Esophagus muscularis mucosa (tissue), 4 donors: ENCODE data around the gene MARK3. TPM values are rescaled to one million over a fixed set of nuclear protein-coding genes. Genes with fewer than 3 reads are reported as not detected.

Experiments
- DNase-seq: peaks from one replicate; pipeline ENCODE4 v3.0.0-alpha.2; 2017; ENCODE audit errors: extremely low spot score
- H3K27ac ChIP-seq, 4 donors: fragments of 200-600 bp; sonication (generic); replicated peaks in 1 of 4; 1 replicate in 3 of 4; 2 replicates in 1 of 4; pipeline ENCODE4 v1.5.1; 2016 to 2019; ENCODE audit warnings: mild to moderate bottlenecking in 1 of 4
- H3K27me3 ChIP-seq, 4 donors: fragments of 200-600 bp; sonication (generic); one replicate each; pipeline versions ENCODE4 v1.5.1 to v1.6.0; 2016 to 2019
- H3K36me3 ChIP-seq, 4 donors: fragments of 200-600 bp; sonication (generic); one replicate each; pipeline ENCODE4 v1.5.1; 2016 to 2019
- H3K4me1 ChIP-seq, 4 donors: fragments of 200-600 bp; sonication (generic); one replicate each; pipeline ENCODE4 v1.5.1; 2016 to 2019
- H3K4me3 ChIP-seq, 4 donors: fragments of 200-600 bp; sonication (generic); 1 replicate in 2 of 4; 2 replicates in 2 of 4; pipeline ENCODE4 v1.5.1; 2016 to 2019; ENCODE audit warnings: mild to moderate bottlenecking in 4 of 4, moderate library complexity in 1 of 4
- H3K9me3 ChIP-seq, 4 donors: fragments of 200-600 bp; sonication (generic); 1 replicate in 3 of 4; 2 replicates in 1 of 4; pipeline ENCODE4 v1.5.1; 2016 to 2019
- CTCF ChIP-seq, 3 experiments: fragments of 200-600 bp in 2 of 3; fragments of 450-650 bp in 1 of 3; sonication (generic) in 2 of 3; IDR thresholded peaks; one replicate each; pipeline ENCODE4 v1.5.1; 2017 to 2019; ENCODE audit warnings: antibody characterized with exemption in 3 of 3, mild to moderate bottlenecking in 2 of 3, moderate library complexity in 1 of 3
- EP300 ChIP-seq: sonication (generic); formaldehyde crosslinking; IDR thresholded peaks from one replicate; pipeline ENCODE4 v1.6.1; 2017; ENCODE audit warnings: antibody characterized with exemption
- POLR2A ChIP-seq: fragments of 450-650 bp; IDR thresholded peaks from one replicate; pipeline ENCODE4 v1.6.1; 2017; ENCODE audit warnings: antibody characterized with exemption, moderate library complexity, mild to moderate bottlenecking, low read depth
- POLR2AphosphoS5 ChIP-seq, 2 donors: sonication (generic); formaldehyde crosslinking; IDR thresholded peaks; one replicate each; pipeline ENCODE4 v1.6.1; 2017; ENCODE audit warnings: antibody characterized with exemption in 2 of 2
- WGBS: methylation state at CpG from one replicate; pipeline ENCODE4 v1.1.5; 2018; 5-methylcytosine and 5-hydroxymethylcytosine counted together
- intact Hi-C: fragments of 100-400 bp; cut with DNase I; formaldehyde crosslinking; loops from one replicate; pipeline ENCODE4 v1.15.1; 2023
- total RNA-seq, 4 donors: library from RNA; depleted of rRNA; stranded (reverse); fragments of >200 nt; gene quantifications; one replicate each; pipeline versions ENCODE4 v1.1.0 to v1.2.1, GENCODE V29; 2016

MARK3 gene
- total RNA-seq, 4 donors from 2014 or later, result 57.4 to 78.1 (median 68.1) TPM

- no peak for TF ChIP-seq CTCF (IDR thresholded peaks at IDR 0.05)
- TF ChIP-seq POLR2A, result no peak
- no peak for TF ChIP-seq POLR2AphosphoS5 (IDR thresholded peaks at IDR 0.05)
- no peak for TF ChIP-seq EP300
- Histone ChIP-seq H3K27ac (no peak overlapping the region), H3K27me3 (no peaks in the 10 kb centered on the region), H3K4me3 (no peak overlapping the region), H3K9me3 (peaks cover 0 to 11% (median 3%) of the 10 kb centered on the region in 4 donors), H3K36me3 (no peaks in the 10 kb centered on the region), H3K4me1 (peaks cover 0 to 4% (median 0%) of the 10 kb centered on the region in 4 donors)
- 82% methylated on average over 1 of the region's 1 CpG for WGBS
- DNase-seq, result no peak
- intact Hi-C loops, result no loop called here
Observed at GRCh38 chr14:103362780-103363179, 22.4 kb upstream of the MARK3 start.

- 91% methylated on average over 6 of the region's 6 CpGs for WGBS
- H3K4me1 ChIP-seq, result peaks cover 0 to 5% (median 0%) of the 10 kb centered on the region in 4 donors
- no peak for DNase-seq
- H3K36me3 ChIP-seq, result no peaks in the 10 kb centered on the region
- H3K27me3 ChIP-seq, result no peaks in the 10 kb centered on the region
- H3K27ac ChIP-seq, result no peak overlapping the region
- H3K9me3 ChIP-seq, result peaks cover 0 to 11% (median 3%) of the 10 kb centered on the region in 4 donors
- H3K4me3 ChIP-seq, result no peak overlapping the region
- intact Hi-C loops, result no loop called here
- TF ChIP-seq POLR2AphosphoS5 (IDR thresholded peaks at IDR 0.05) (no peak), POLR2A (no peak), CTCF (IDR thresholded peaks at IDR 0.05) (no peak), EP300 (no peak)
Observed at GRCh38 chr14:103366741-103367140, 18.5 kb upstream of the MARK3 start.

GRCh38 chr14:103367995-103368394 is 17.2 kb upstream of the MARK3 start:
- Histone ChIP-seq H3K27ac (no peak overlapping the region), H3K36me3 (no peaks in the 10 kb centered on the region), H3K9me3 (peaks cover 0 to 6% (median under 1%) of the 10 kb centered on the region in 4 donors), H3K4me1 (peaks cover 0 to 5% (median 0%) of the 10 kb centered on the region in 4 donors), H3K4me3 (no peak overlapping the region), H3K27me3 (no peaks in the 10 kb centered on the region)
- WGBS, result 54% methylated on average over 4 of the region's 4 CpGs
- intact Hi-C loops, result no loop called here
- no peak for DNase-seq
- no peak for TF ChIP-seq CTCF (IDR thresholded peaks at IDR 0.05)
- TF ChIP-seq POLR2AphosphoS5 (IDR thresholded peaks at IDR 0.05), result no peak
- TF ChIP-seq EP300, result no peak
- no peak for TF ChIP-seq POLR2A

GRCh38 chr14:103370087-103370486 is 15.1 kb upstream of the MARK3 start:
- no peaks in the 10 kb centered on the region for H3K9me3 ChIP-seq
- H3K4me1 ChIP-seq, result peaks cover 0 to 5% (median 0%) of the 10 kb centered on the region in 4 donors
- H3K27ac ChIP-seq, result no peak overlapping the region
- H3K4me3 ChIP-seq, result no peak overlapping the region
- intact Hi-C loops, result no loop called here
- H3K27me3 ChIP-seq, result no peaks in the 10 kb centered on the region
- TF ChIP-seq POLR2A (no peak), POLR2AphosphoS5 (IDR thresholded peaks at IDR 0.05) (no peak), CTCF (IDR thresholded peaks at IDR 0.05) (no peak), EP300 (no peak)
- no peaks in the 10 kb centered on the region for H3K36me3 ChIP-seq
- no peak for DNase-seq
- WGBS, result 97% methylated on average over 3 of the region's 3 CpGs

GRCh38 chr14:103372017-103372416 is 13.2 kb upstream of the MARK3 start:
- H3K36me3 ChIP-seq, result no peaks in the 10 kb centered on the region
- no peaks in the 10 kb centered on the region for H3K9me3 ChIP-seq
- intact Hi-C loops, result no loop called here
- TF ChIP-seq CTCF (IDR thresholded peaks at IDR 0.05), result no peak
- no peak for TF ChIP-seq POLR2AphosphoS5 (IDR thresholded peaks at IDR 0.05)
- TF ChIP-seq EP300, result no peak
- no peak for TF ChIP-seq POLR2A
- no peak overlapping the region for H3K4me3 ChIP-seq
- H3K27ac ChIP-seq, result no peak overlapping the region
- no peak for DNase-seq
- H3K27me3 ChIP-seq, result peaks cover 0 to 3% (median 0%) of the 10 kb centered on the region in 4 donors
- WGBS, result 61% methylated on average over 18 of the region's 23 CpGs
- peaks cover 0 to 5% (median 0%) of the 10 kb centered on the region in 4 donors for H3K4me1 ChIP-seq
